Sigmoid colon (tissue), 3 donors: Measurements from ENCODE around the gene VAC14.

Experiments
- POLR2A ChIP-seq, 2 donors: fragments of 450-650 bp; IDR thresholded peaks; one replicate each; pipeline ENCODE4 v1.6.1; 2016; ENCODE audit warnings: antibody characterized with exemption in 2 of 2, mild to moderate bottlenecking in 2 of 2, moderate library complexity in 2 of 2
- TF ChIP-seq, protein P1 (sequence below), 4 experiments: fragments of 450-650 bp in 3 of 4; fragments of 200-600 bp in 1 of 4; IDR thresholded peaks; one replicate each; pipeline ENCODE4 v1.5.1; 2016 to 2019; ENCODE audit warnings: antibody characterized with exemption in 4 of 4, mild to moderate bottlenecking in 3 of 4, moderate library complexity in 2 of 4

DNA sequence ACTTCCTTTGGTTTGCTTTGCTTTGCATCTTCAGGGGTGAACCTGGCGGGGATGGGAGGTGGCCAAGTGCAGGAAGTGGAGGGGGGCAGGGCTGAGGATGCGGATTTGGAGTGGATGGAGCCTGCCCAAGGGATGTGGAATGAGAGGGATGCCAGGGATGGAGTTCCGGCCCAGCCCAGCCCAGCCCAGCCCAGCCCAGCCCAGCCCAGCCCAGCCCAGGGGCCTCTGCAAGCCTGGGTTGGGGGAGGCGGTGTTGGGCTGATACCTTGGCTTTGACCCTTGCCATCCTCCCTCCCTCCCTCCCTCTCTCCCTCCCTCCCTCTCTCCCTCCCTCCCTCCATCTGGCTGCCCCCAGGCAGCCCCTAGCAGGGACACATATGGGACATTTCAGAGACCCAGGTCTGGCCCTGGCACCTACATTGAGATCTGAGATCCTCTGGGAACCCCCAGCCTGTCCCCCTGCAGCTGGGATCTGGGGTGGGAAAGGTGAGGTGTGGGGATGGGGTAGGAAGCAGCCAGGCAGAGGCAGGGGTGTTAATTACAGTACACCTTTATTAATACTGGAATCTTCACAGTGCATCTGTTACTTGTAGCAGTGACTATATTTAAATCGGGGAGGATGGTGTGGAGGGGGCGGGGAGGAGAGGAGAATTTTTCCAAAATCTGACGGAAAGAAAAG is 140.1 kb downstream of the VAC14 start:
- TF ChIP-seq POLR2A (IDR thresholded peaks at IDR 0.05) = no peak
- TF ChIP-seq, protein P1, sequence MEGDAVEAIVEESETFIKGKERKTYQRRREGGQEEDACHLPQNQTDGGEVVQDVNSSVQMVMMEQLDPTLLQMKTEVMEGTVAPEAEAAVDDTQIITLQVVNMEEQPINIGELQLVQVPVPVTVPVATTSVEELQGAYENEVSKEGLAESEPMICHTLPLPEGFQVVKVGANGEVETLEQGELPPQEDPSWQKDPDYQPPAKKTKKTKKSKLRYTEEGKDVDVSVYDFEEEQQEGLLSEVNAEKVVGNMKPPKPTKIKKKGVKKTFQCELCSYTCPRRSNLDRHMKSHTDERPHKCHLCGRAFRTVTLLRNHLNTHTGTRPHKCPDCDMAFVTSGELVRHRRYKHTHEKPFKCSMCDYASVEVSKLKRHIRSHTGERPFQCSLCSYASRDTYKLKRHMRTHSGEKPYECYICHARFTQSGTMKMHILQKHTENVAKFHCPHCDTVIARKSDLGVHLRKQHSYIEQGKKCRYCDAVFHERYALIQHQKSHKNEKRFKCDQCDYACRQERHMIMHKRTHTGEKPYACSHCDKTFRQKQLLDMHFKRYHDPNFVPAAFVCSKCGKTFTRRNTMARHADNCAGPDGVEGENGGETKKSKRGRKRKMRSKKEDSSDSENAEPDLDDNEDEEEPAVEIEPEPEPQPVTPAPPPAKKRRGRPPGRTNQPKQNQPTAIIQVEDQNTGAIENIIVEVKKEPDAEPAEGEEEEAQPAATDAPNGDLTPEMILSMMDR (IDR thresholded peaks at IDR 0.05) = no peak
